ENCODE results near the gene LRMDA.

Gene LRMDA

DNA sequence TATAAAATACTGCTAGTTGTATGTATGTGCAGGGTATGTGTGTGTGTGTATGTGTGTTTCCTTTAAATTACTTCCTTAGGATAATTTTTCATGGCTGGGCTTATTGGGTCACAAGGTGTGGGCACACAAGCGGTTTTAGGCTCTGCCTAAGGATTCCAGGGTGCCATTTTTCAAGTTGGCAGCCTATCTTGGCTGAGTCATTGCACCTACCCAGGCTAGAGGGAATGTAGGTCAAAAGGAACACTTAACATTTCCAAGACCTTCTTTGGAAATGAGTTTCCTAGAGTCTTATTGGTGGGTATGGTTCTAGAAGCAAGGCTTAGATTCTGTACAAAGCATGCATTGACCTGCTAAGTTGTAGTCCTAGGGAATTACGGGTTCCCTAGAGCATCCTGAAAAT lies 642.1 kb downstream of the LRMDA start:
- in situ Hi-C loops (cut with HindIII; ENCODE audit: low pct_ligation_motif_present, low pct_unique_long_range_greater_than_20kb, low sequenced_read_pairs) = no loop called here
- no peak for DNase-seq

DNA sequence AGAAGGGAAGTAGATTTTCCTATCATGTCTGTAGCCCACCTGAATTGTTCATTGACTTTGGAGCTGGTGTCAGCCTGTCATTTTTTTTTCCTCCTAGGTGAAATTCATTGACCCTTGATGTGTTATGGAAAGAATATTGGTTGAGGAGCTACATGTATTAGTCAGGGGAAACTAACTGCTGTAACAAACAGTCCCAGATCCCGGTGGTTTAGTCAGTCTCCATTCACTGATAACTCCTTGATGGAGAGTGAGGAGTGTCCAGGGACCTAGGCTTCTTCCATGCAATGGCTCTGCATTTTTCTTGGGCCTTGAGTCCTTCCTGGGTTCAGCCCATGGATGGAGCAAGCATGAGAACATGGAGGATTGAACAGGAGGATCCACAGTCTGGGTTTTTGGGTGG lies 643.2 kb downstream of the LRMDA start:
- no peak for DNase-seq
- in situ Hi-C loops (cut with HindIII; ENCODE audit: low pct_ligation_motif_present, low pct_unique_long_range_greater_than_20kb, low sequenced_read_pairs) = no loop called here

DNA sequence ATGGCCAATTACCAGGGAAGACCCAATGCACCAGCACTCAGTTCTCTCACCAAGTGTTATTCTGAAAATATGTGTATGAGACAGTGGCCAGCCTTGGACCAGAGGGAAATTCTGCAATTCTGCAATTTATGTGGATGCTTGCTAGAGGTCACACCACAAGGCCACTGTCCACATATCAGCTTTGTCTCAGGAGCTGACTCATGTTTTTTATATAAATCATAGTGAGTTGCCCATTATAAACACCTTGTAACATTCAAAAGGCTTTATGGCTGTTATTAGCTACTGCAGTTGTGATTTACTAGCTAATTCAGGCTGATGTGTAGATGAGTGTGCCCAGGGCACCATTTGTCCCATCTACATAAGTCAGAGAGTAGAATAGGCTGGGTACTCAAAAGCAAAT lies 649.0 kb downstream of the LRMDA start:
- in situ Hi-C loops (cut with HindIII; ENCODE audit: low pct_ligation_motif_present, low pct_unique_long_range_greater_than_20kb, low sequenced_read_pairs) = no loop called here
- no peak for DNase-seq

DNA sequence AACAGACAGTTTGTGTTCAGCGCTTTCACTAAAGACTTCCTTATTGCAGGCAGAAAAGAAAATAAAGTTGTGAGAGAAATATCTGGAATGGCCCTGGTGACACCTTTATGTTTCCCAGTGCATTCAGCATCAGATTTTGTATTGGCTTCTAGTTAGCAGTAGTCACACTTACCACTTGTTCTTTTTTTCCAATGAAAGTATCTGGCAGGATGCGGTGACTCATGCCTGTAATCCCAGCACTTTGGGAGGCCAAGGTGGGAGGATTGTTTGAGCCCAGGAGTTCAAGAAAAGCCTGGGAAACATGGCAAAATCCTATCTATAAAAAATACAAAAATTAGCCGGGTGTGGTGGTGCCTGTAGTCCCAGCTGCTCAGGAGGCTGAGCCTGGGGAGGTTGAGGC lies 649.6 kb downstream of the LRMDA start:
- in situ Hi-C loops (cut with HindIII; ENCODE audit: low pct_ligation_motif_present, low pct_unique_long_range_greater_than_20kb, low sequenced_read_pairs) = no loop called here
- peak; percentile 13 for DNase-seq

DNA sequence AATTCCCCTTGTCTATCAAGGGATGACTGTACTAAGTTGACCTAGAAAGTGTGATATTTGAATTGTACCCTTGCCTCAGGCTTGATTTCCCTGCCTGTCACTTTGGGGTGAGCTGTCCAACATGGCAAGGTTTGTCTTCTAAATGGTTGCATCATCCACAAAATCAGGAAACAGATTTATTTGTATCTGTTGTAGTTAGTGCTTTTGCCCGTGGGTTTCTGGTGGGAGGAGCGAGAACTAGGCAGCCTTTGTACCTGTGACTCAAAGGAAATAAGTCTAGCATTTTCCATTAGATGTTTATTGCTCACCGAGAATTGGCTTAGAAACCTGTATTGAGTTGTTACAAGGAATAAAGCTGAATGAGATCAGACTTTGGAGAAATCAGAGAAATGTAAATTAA lies 650.8 kb downstream of the LRMDA start:
- no peak for DNase-seq
- in situ Hi-C loops (cut with HindIII; ENCODE audit: low pct_ligation_motif_present, low pct_unique_long_range_greater_than_20kb, low sequenced_read_pairs) = no loop called here

DNA sequence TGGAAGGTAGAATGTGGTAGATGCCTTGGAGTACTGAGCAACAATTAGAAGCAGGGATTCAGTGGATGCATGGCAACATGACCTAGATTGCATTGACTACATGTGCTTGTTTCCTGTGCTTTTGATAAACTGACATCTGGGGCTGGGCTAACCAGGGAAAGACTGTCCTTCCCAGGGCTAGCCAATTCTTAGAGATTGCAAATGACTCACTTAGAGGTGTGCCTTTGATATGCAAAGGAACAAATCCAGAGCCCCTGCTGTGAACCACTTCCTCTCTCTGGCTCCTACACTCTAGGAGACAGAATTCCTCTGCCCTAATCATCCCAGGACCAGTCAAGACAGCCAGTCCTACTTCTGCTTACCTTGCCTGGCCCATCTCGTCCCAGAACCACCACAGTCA lies 651.5 kb downstream of the LRMDA start:
- peak; percentile 87 for DNase-seq
- in situ Hi-C loops (cut with HindIII; ENCODE audit: low pct_ligation_motif_present, low pct_unique_long_range_greater_than_20kb, low sequenced_read_pairs) = no loop called here

DNA sequence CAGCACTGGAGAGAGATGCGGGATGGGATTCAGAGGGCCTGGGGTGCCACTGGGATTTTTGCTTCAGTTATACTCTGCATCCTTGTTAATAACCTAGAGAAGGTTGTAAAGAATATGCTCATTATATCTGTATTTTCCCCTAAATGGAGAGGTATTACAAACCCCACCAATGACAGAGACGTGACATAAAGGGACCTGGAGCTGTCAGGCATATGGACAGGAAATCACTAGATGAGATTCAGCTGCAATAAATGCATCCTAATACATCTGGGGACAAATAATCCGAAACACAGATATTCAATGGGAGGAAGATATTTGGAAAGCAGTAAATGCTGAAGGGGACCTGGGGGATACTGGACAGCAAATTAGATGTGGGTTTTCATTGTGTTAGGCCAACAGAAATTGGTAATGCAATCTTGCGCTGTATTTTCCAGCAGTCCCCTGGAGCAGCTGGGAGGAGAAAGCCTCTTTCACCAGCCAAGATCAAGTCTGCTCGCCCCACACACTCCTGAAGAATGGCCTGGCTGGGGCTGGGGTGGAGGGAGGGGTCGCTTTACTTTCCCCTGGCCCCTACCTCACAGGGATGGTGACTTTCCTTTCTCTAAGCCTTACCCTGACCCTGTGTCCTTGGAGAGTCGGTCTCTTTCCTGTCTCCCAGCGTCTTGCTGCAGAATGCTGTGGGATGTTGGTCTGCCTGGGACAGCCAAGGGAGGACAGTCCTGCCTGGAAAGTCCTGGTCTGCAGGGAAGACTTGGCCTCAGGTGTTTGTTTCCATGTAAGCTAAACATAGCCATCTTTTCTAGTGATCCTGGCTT lies 653.8 kb downstream of the LRMDA start:
- no peak for DNase-seq
- in situ Hi-C loops (cut with HindIII; ENCODE audit: low pct_ligation_motif_present, low pct_unique_long_range_greater_than_20kb, low sequenced_read_pairs) = no loop called here

DNA sequence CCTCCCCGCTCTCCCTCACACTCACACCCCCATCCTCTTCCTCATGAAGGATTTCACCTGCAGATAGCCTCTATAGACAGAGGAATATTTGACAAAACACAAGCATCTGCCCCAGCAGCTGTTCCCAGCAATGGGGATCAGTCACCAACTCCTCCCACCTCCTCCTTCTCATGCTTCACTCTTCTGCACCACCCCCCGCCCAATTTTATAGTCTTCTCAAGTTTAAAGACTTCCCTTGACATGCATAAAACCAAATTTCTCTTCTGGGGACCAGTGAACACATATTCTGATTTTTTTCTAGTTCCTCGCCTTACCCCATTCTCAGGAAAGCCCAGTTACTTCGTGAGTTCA lies 654.4 kb downstream of the LRMDA start:
- DNase-seq = no peak
- in situ Hi-C loops (cut with HindIII; ENCODE audit: low pct_ligation_motif_present, low pct_unique_long_range_greater_than_20kb, low sequenced_read_pairs) = no loop called here

DNA sequence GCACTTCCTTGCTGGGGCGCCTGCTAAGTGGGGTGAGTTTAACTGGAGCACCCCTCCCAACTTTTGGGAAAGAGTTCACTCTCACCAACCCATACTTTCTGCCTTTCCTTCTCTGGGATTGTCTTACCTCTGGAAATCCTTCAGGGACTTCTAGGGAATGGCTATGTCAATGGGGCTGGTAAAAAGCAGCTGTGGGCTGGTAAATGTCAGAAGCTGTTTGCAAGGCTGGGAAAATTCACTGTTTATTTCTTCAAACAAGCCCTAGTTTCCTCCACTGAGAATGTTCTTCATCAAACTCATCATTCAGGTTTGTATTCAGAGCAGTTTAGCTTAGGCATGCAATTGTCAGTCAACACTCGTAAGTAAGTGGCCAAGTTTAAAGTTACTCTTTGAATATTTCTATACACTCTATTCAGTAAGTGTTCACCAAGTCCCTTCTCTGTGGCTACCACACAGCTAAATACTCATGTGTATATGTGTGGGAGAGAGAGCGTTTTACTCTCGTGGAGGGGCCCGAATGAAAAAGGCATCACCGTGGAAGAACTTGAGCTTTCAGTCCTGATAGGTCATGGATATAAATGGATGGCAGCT lies 654.8 kb downstream of the LRMDA start:
- no peak for DNase-seq
- in situ Hi-C loops (cut with HindIII; ENCODE audit: low pct_ligation_motif_present, low pct_unique_long_range_greater_than_20kb, low sequenced_read_pairs) = no loop called here

DNA sequence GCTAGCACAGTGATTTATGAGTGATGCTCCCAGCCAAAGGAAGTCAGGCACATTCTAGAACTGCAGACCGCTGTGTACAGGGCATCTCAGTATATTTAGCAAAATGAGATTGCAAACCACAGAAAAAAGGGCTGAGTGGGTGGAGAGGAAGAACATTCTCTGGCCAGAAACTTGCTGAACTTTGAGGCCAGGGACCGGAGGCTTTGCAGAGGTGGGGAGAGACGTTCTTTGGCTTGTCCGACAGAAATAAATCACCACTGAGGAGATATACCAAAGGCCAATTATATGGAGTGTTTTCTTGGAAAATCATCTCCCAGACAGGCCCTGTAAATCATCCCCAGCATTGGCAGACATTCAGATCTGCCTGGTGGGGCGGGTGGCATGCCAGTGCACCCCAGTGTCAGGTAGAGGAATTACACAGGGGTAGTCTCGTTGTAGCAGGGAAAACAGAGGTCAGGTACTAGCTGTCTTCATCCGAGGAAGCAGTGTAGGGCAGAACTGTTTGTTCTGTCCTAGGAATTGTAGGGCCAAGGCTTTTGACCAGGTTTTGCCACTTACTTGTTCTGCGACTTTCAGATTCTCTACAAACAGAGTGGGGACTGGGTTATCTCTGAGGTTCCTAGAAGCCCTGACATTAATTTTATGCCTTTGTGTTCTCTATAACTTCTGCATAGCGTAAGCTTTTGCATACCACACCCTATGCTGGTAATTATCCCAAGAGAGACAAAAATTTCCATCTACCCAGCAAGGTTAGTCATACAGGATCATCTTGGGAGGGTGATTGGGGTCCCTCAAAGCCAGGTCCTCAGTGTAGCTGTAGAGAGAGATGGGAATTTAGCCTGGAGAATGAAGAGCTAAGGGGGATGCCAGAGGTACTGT lies 655.6 kb downstream of the LRMDA start:
- in situ Hi-C loops (cut with HindIII; ENCODE audit: low pct_ligation_motif_present, low pct_unique_long_range_greater_than_20kb, low sequenced_read_pairs) = no loop called here
- DNase-seq = peak; percentile 79

DNA sequence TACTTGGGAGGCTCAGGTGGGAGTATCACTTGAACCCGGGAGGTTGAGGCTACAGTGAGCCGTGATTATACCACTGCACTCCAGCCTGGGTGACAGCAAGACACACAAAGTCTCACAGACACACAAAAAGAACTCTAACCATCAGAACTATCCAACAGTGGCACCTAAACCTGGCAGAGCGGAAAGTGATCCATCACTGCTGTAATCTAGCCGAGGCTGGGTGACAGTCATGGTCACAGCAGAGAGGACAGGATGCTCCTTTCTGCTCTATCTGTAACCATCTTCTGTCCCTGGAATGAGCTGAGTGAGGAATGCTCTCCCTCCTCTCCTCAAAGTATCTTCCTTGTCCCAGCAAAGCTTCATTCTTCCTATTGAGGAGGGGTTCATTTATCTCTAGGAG lies 656.6 kb downstream of the LRMDA start:
- no peak for DNase-seq
- in situ Hi-C loops (cut with HindIII; ENCODE audit: low pct_ligation_motif_present, low pct_unique_long_range_greater_than_20kb, low sequenced_read_pairs) = no loop called here

DNA sequence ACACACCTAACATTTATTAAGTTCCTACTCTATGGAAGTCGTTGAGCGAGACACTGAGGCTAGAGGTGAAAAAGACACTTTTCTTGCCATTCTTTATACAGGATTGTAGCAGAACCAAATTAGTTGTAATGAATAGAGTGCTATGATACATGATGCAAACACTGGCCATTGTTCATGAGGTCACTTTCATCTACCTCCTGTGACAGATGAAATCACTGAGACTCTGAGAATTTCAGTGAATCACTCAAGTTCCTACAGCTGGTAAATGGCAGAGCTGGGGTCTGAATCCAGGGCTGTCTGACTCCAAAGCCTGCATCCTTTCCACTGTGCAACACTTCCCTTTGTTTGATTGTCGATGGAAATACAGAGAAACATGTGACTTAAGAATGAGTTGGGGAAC lies 657.6 kb downstream of the LRMDA start:
- DNase-seq = no peak
- in situ Hi-C loops (cut with HindIII; ENCODE audit: low pct_ligation_motif_present, low pct_unique_long_range_greater_than_20kb, low sequenced_read_pairs) = no loop called here

DNA sequence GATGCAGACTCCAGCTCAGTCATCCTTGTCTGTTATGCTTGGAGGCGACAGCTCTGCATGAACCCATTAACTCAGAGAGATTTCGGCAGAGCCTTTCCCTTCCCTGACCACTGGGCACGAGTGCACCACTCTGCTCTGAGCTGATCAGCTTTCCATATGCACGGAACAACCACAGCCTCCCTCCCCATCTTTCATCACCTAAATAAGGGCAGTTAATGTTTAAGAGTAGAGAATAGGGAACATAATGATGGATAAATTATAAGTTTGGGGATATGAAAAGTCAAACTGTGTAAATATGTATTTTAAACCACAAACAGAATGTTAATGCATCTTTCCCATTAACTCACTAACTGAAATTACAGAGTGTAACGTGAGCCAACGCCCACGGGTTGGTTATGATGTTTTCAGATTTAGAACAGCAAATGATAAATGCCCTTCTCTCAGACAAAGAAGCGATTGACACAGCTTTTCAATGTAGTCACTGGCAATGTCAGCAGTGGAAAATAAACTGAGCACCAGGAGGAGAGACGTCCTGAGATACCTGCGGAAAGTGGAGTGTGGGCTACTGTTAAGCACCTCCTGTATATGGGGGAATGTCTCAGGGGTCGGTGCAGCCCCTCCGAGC lies 658.2 kb downstream of the LRMDA start:
- DNase-seq = no peak
- in situ Hi-C loops (cut with HindIII; ENCODE audit: low pct_ligation_motif_present, low pct_unique_long_range_greater_than_20kb, low sequenced_read_pairs) = no loop called here

DNA sequence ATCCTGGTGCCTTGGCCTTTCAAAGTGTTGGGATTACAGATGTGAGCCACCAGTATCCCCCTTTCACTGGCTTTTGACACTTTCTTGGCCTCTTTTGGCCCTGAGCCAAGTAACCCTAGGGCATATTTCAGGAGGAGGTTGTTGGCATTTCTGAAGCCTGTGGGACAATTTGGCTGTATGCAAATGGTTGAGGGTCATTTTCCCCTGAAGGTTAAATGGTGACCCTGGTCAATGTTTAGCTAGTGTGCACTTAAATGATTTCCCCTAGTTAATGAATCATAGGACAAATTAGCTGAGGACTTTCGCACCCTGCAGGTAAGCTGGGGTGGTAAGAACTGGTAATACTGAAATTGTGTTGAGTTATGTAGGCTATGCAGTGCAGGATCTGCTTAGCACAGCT lies 660.5 kb downstream of the LRMDA start:
- no peak for DNase-seq
- in situ Hi-C loops (cut with HindIII; ENCODE audit: low pct_ligation_motif_present, low pct_unique_long_range_greater_than_20kb, low sequenced_read_pairs) = no loop called here

DNA sequence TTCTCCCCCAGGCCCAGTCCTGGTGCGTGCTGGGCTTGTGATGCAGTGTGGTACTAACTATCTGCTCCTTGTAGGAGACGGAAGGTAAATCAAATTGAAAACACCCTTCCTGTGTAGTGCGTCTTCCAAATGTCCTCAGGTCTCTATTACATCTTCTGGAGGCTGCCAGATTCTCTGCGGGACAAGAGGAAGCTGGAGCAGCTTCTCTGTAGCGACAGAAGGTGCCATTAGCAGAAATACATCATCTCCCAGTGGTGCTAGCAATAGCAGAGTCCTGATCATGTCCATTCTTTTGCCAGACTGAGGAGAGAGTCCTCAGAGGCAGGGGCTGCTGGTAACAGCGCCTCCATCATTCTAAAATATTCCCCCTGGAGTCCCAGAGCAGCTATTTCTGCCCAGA lies 675.2 kb downstream of the LRMDA start:
- DNase-seq = no peak
- in situ Hi-C loops (cut with HindIII; ENCODE audit: low pct_ligation_motif_present, low pct_unique_long_range_greater_than_20kb, low sequenced_read_pairs) = no loop called here

DNA sequence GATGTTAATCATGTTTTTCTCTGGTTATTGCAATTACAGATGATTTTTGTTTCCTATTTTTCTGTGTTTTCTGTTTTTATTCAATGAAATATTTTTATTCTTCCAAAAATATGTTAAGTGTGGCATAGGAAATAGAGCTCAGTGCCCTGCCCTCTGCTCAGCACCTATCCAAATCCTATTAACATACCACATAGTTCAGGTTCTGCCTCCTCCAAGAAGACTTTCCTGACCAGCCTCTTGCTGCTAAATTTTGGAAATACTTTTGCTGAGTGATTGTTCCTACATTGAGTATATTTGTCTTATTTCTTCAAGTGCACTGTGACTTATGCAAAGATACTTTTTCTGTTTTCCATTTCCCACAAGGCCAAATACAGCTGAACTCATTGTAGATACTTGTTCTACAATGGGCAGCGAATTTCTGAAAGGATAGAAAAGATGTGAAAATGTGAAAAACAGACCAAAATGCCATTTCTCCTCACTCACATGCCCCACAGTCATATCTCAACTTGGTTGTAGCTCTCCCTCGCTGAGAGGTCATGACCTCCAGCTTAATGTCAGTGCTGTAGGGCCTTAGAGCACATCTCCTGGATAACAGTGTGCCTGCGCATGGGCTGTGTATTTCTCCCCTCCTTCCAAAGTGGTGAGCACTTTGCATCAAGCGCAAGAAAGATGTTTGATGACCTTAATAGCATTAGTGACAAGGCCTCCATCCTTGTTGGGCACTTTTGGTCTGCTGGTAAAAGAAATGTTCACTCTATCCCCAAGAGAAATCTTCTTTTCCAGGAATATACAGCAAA lies 677.3 kb downstream of the LRMDA start:
- DNase-seq = no peak
- in situ Hi-C loops (cut with HindIII; ENCODE audit: low pct_ligation_motif_present, low pct_unique_long_range_greater_than_20kb, low sequenced_read_pairs) = no loop called here

DNA sequence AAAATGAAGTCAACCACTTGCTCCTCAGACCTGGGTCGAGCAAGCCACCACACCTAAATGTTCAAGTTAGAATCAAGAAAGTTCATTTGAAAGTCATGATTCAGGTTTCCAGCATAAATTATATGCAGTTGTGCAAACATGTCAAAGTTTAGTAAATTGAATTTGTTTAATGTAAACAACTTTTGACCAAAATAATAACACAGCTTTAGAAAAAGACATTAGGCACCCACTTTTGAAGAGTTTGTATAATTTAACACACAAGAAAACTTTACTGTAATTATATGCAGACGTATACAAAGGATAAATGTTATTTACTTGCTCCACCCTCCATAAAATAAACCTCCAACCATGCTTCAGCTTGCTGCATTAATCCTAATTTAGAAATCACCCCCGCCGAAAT lies 680.0 kb downstream of the LRMDA start:
- no peak for DNase-seq
- in situ Hi-C loops (cut with HindIII; ENCODE audit: low pct_ligation_motif_present, low pct_unique_long_range_greater_than_20kb, low sequenced_read_pairs) = no loop called here

DNA sequence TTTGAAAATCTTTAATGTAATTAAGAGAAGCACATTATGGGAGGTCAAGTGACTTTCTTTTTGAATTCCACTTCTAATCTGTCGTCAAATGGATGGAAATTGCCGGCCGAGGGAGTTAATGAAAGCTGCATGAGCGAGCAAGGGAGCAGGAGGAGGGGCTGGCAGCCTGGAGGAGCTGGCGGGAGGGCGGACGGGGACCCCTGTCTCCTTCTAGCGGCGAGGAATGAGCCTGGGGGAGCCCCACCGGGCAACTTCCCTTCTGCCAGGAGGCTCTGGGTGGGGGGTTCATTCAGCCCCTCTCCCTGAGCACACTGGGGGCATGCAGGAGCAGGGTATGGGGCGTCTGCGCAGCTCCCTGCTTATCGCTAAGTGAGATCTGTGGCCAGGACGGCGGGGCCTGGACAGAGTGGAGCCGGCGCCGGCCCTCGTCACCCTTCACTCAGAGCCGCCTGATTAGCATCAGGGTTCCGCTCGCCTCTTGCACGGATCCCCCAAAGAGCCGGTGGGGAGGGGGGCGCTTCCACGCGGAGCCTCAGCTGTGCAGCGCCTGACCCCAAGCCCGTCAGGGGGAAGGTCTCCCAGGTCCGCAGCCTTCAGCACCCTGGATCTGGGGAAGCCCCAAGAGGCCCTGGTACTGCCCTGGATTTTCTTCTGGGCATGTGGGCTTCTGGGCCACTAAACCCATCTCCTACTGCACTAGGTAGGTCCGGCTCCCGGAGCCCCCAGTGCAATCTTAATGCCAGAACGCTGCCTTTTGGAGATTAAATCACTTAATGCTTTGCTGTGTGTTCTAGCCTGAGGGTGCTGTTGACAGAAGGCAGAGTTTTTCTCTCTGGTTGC lies 680.8 kb downstream of the LRMDA start:
- no peak for DNase-seq
- in situ Hi-C loops (cut with HindIII; ENCODE audit: low pct_ligation_motif_present, low pct_unique_long_range_greater_than_20kb, low sequenced_read_pairs) = no loop called here

Data from ACHN (cell line).